ENCODE measurements around the gene SGSM2.

SGSM2 gene

GRCh38 chr17:2297023-2297422, 40.3 kb upstream of the SGSM2 start:
- TF ChIP-seq FOXP2 (optimal IDR thresholded peaks at IDR 0.05; ENCODE audit: borderline replicate concordance, extremely low read depth, extremely low read length, insufficient read depth) = no peak
- TF ChIP-seq REST (IDR thresholded peaks at IDR 0.05; ENCODE audit: insufficient read depth in 1 of 2, low read depth in 2 of 2, low read length in 2 of 2) = no peak
- TF ChIP-seq POLR2AphosphoS5 (IDR thresholded peaks at IDR 0.05; ENCODE audit: low read depth, low read length) = no peak
- TF ChIP-seq TAF1 (IDR thresholded peaks at IDR 0.05; ENCODE audit: borderline replicate concordance, insufficient read depth, low read length) = no peak

- TF ChIP-seq REST (IDR thresholded peaks at IDR 0.05; ENCODE audit: insufficient read depth in 1 of 2, low read depth in 2 of 2, low read length in 2 of 2) (no peak), POLR2AphosphoS5 (IDR thresholded peaks at IDR 0.05; ENCODE audit: low read depth, low read length) (no peak)
Measured at GRCh38 chr17:2299136-2299535, 38.2 kb upstream of the SGSM2 start.

- TF ChIP-seq FOXP2 (optimal IDR thresholded peaks at IDR 0.05; ENCODE audit: borderline replicate concordance, extremely low read depth, extremely low read length, insufficient read depth) (no peak), SIN3A (IDR thresholded peaks at IDR 0.05; ENCODE audit: borderline replicate concordance, insufficient read depth, low read length) (no peak), REST (IDR thresholded peaks at IDR 0.05; ENCODE audit: insufficient read depth in 1 of 2, low read depth in 2 of 2, low read length in 2 of 2) (no peak), POLR2AphosphoS5 (IDR thresholded peaks at IDR 0.05; ENCODE audit: low read depth, low read length) (no peak), TAF1 (IDR thresholded peaks at IDR 0.05; ENCODE audit: borderline replicate concordance, insufficient read depth, low read length) (no peak)
Measured at GRCh38 chr17:2299756-2300155, 37.5 kb upstream of the SGSM2 start.

- TF ChIP-seq SIN3A (IDR thresholded peaks at IDR 0.05; ENCODE audit: borderline replicate concordance, insufficient read depth, low read length) (0 out of 2 replicates have a peak, but pooled peaks have one; percentile 19), FOXP2 (optimal IDR thresholded peaks at IDR 0.05; ENCODE audit: borderline replicate concordance, extremely low read depth, extremely low read length, insufficient read depth) (no peak)
Measured at GRCh38 chr17:2302778-2303203, 34.5 kb upstream of the SGSM2 start.

GRCh38 chr17:2303204-2304188, 33.8 kb upstream of the SGSM2 start, which contains the start of the genes SMG6 and SRR:
Gene SMG6 (minus strand): TSS chr17:2303785. CDS start chr17:2303720, 65 bp downstream.
Gene SRR (plus strand): TSS chr17:2303950. CDS start chr17:2315561, 11,611 bp downstream.
- peak in 1 of 2 experiments; percentile 11; a peak in 1 of 4 replicates for TF ChIP-seq REST (IDR thresholded peaks at IDR 0.05; ENCODE audit: insufficient read depth in 1 of 2, low read depth in 2 of 2, low read length in 2 of 2)
- TF ChIP-seq FOXP2 (optimal IDR thresholded peaks at IDR 0.05; ENCODE audit: borderline replicate concordance, extremely low read depth, extremely low read length, insufficient read depth) = peak; percentile 56
- peak; percentile 87 for TF ChIP-seq POLR2AphosphoS5 (IDR thresholded peaks at IDR 0.05; ENCODE audit: low read depth, low read length)
- TF ChIP-seq SIN3A (IDR thresholded peaks at IDR 0.05; ENCODE audit: borderline replicate concordance, insufficient read depth, low read length) = no peak
- TF ChIP-seq TAF1 (IDR thresholded peaks at IDR 0.05; ENCODE audit: borderline replicate concordance, insufficient read depth, low read length) = no peak
